GM23338 (cell line): ENCODE measurements around the gene TNFAIP1. TPM values are rescaled to one million over a fixed set of nuclear protein-coding genes. Genes with fewer than 3 reads are reported as not detected.

Experiments used
- ATAC-seq: fragments of 200-7000 bp; cut with Tn5 transposase; 3 replicates; pipeline ENCODE4 v1.9.1; 2020
- DNase-seq: peaks from one replicate; pipeline ENCODE4 v3.0.0-alpha.2; 2015; ENCODE audit warnings: low spot score
- H2AFZ ChIP-seq: fragments of 200-600 bp; sonication (generic); 2 replicates; pipeline ENCODE4 v1.8.0; 2016; ENCODE audit warnings: antibody characterized with exemption, mild to moderate bottlenecking, moderate library complexity
- H3F3A ChIP-seq: fragments of 200-600 bp; sonication (generic); replicated peaks from 2 replicates; pipeline ENCODE4 v1.8.0; 2017; ENCODE audit warnings: antibody characterized with exemption, mixed run types, low read depth
- H3K27ac ChIP-seq: fragments of 200-600 bp; sonication (generic); 2 replicates; pipeline ENCODE4 v1.6.1; 2016; ENCODE audit warnings: low read depth
- H3K27me3 ChIP-seq: fragments of 200-600 bp; sonication (generic); 2 replicates; pipeline ENCODE4 v1.8.0; 2016; ENCODE audit warnings: mild to moderate bottlenecking, mixed run types, moderate library complexity; ENCODE audit not compliant: insufficient read depth
- H3K36me3 ChIP-seq: fragments of 200-600 bp; sonication (generic); 2 replicates; pipeline ENCODE4 v1.8.0; 2016; ENCODE audit warnings: mild to moderate bottlenecking; ENCODE audit not compliant: insufficient read depth
- H3K4me1 ChIP-seq: fragments of 200-600 bp; sonication (generic); 2 replicates; pipeline ENCODE4 v1.8.0; 2016; ENCODE audit warnings: mild to moderate bottlenecking, moderate library complexity; ENCODE audit not compliant: insufficient read depth
- H3K4me2 ChIP-seq: fragments of 200-600 bp; sonication (generic); 2 replicates; pipeline ENCODE4 v1.7.1; 2017; ENCODE audit warnings: mixed run types
- H3K4me3 ChIP-seq: fragments of 200-600 bp; sonication (generic); 2 replicates; pipeline ENCODE4 v1.6.1; 2016; ENCODE audit warnings: mixed run types
- H3K79me2 ChIP-seq: fragments of 200-600 bp; sonication (generic); replicated peaks from 2 replicates; pipeline ENCODE4 v1.8.0; 2017; ENCODE audit warnings: mild to moderate bottlenecking; ENCODE audit not compliant: insufficient read depth
- H3K9me2 ChIP-seq: fragments of 200-600 bp; sonication (generic); 2 replicates; pipeline ENCODE4 v1.8.0; 2017; ENCODE audit not compliant: insufficient read depth
- H4K20me1 ChIP-seq: fragments of 200-600 bp; sonication (generic); replicated peaks from 2 replicates; pipeline ENCODE4 v1.8.0; 2017; ENCODE audit warnings: mild to moderate bottlenecking; ENCODE audit not compliant: insufficient read depth
- H3K27ac Mint-ChIP-seq: 2 replicates; pipeline ENCODE4 v1.8.0; 2020; ENCODE audit warnings: inconsistent platforms, mild to moderate bottlenecking, moderate library complexity, mixed read lengths
- H3K27me3 Mint-ChIP-seq: 3 replicates; pipeline ENCODE4 v1.8.0; 2022; ENCODE audit warnings: low read depth, mild to moderate bottlenecking, moderate library complexity, mixed read lengths, inconsistent platforms; ENCODE audit not compliant: insufficient read depth, poor library complexity
- H3K36me3 Mint-ChIP-seq: 3 replicates; pipeline ENCODE4 v1.8.0; 2021; ENCODE audit warnings: low read depth, mild to moderate bottlenecking, inconsistent platforms, moderate library complexity, mixed read lengths
- H3K4me1 Mint-ChIP-seq: 3 replicates; pipeline ENCODE4 v1.8.0; 2020; ENCODE audit warnings: mild to moderate bottlenecking, inconsistent platforms, mixed read lengths
- H3K4me3 Mint-ChIP-seq: 3 replicates; pipeline ENCODE4 v1.8.0; 2021; ENCODE audit warnings: moderate library complexity, mild to moderate bottlenecking, inconsistent platforms, mixed read lengths
- H3K9me3 Mint-ChIP-seq: 3 replicates; pipeline ENCODE4 v1.8.0; 2020; ENCODE audit warnings: moderate library complexity, mild to moderate bottlenecking, inconsistent platforms, mixed read lengths
- CREB1 ChIP-seq: fragments of 250-450 bp; sonication (Bioruptor Pico); IDR thresholded peaks from 2 replicates; pipeline ENCODE4 v1.5.0; 2020; ENCODE audit warnings: low read depth, mild to moderate bottlenecking, moderate library complexity
- CTCF ChIP-seq, 2 experiments: fragments of 200-600 bp in 1 of 2; sonication (generic) in 1 of 2; conservative IDR thresholded peaks; 2 replicates each; pipeline versions ENCODE4 v1.5.1 to v1.6.1; 2016 to 2017; ENCODE audit warnings: antibody characterized with exemption in 2 of 2, low read depth in 2 of 2, mild to moderate bottlenecking in 2 of 2, moderate library complexity in 1 of 2
- ETS1 ChIP-seq: IDR thresholded peaks from 2 replicates; pipeline ENCODE4 v1.6.1; 2016; ENCODE audit warnings: antibody characterized with exemption
- EZH2 ChIP-seq: fragments of 200-600 bp; sonication (generic); IDR thresholded peaks from one replicate; pipeline ENCODE4 v1.8.0; 2017; ENCODE audit warnings: antibody characterized with exemption, mild to moderate bottlenecking, low read depth; ENCODE audit not compliant: unreplicated experiment
- EZH2phosphoT487 ChIP-seq: fragments of 200-600 bp; sonication (generic); IDR thresholded peaks from one replicate; pipeline ENCODE4 v1.8.1; 2018; ENCODE audit warnings: antibody characterized with exemption; ENCODE audit not compliant: unreplicated experiment
- JUNB ChIP-seq: IDR thresholded peaks from one replicate; pipeline ENCODE4 v1.6.1; 2016; ENCODE audit warnings: antibody characterized with exemption; ENCODE audit not compliant: unreplicated experiment
- NANOG ChIP-seq: IDR thresholded peaks from 2 replicates; pipeline ENCODE4 v1.6.1; 2016; ENCODE audit warnings: antibody characterized with exemption, borderline replicate concordance
- POLR2AphosphoS5 ChIP-seq: IDR thresholded peaks from 2 replicates; pipeline ENCODE4 v1.6.1; 2016; ENCODE audit warnings: antibody characterized with exemption, low read depth
- REST ChIP-seq: IDR thresholded peaks from one replicate; pipeline ENCODE4 v1.6.1; 2018; ENCODE audit warnings: antibody characterized with exemption; ENCODE audit not compliant: unreplicated experiment
- STAT1 ChIP-seq: IDR thresholded peaks from one replicate; pipeline ENCODE4 v1.6.1; 2016; ENCODE audit warnings: antibody characterized with exemption; ENCODE audit not compliant: unreplicated experiment
- ZNF114 ChIP-seq: fragments of 250-450 bp; sonication (Bioruptor Pico); IDR thresholded peaks from 2 replicates; pipeline ENCODE4 v1.5.0; 2020; ENCODE audit warnings: mild to moderate bottlenecking, moderate library complexity
- ZNF331 ChIP-seq: fragments of 250-450 bp; sonication (Bioruptor Pico); IDR thresholded peaks from 2 replicates; pipeline ENCODE4 v1.5.0; 2020; ENCODE audit warnings: low read depth, mild to moderate bottlenecking, moderate library complexity
- ZNF462 ChIP-seq: fragments of 250-450 bp; sonication (Bioruptor Pico); IDR thresholded peaks from 2 replicates; pipeline ENCODE4 v1.5.0; 2020; ENCODE audit warnings: mild to moderate bottlenecking, moderate library complexity
- polyA plus RNA-seq: library from polyadenylated mRNA; unstranded; fragments of >200 nt; fragmentation: Nextera tagmentation; extraction: Ambion mirVana; gene quantifications from 2 replicates; pipeline ENCODE4 v1.2.1, GENCODE V29; 2016
- total RNA-seq: library from RNA; depleted of rRNA; stranded (reverse); fragments of >200 nt; shearing (Covaris generic); gene quantifications from 2 replicates; pipeline ENCODE4 v1.2.3, GENCODE V29; 2014

Gene TNFAIP1
- total and polyA plus RNA-seq, 2 experiments from 2014 or later: 6.3 to 13.1 TPM

- Histone ChIP-seq H3K9me2 (no peaks in the 10 kb centered on the region), H3K36me3 (no peaks in the 10 kb centered on the region), H3K4me2 (peak within 1 kb of the TSS; percentile 73), H4K20me1 (peaks cover 13% of the 10 kb centered on the region; the same call in 1 of the 2 replicates), H2AFZ (peak within 1 kb of the TSS; percentile 72), H3K27ac (0 out of 2 replicates have a peak within 1 kb of the TSS, but pooled peaks have one; percentile 20), H3F3A (no peaks in the 10 kb centered on the region; the same call in 1 of the 2 replicates), H3K79me2 (no peaks in the 10 kb centered on the region), H3K4me3 (peak within 1 kb of the TSS; percentile 39), H3K27me3 (peaks cover 22% of the 10 kb centered on the region), H3K4me1 (peaks cover 9% of the 10 kb centered on the region; the same call in 1 of the 2 replicates)
- Mint-ChIP-seq H3K4me1 (peaks cover 21% of the 10 kb centered on the region), H3K27me3 (peaks cover 37% of the 10 kb centered on the region), H3K36me3 (no peaks in the 10 kb centered on the region), H3K27ac (peak within 1 kb of the TSS; percentile 67), H3K9me3 (no peaks in the 10 kb centered on the region), H3K4me3 (peak within 1 kb of the TSS; percentile 69)
- peak; percentile 82 for DNase-seq
- ATAC-seq: peak; percentile 23
- TF ChIP-seq ZNF331: no peak
- no peak for TF ChIP-seq EZH2
- no peak for TF ChIP-seq NANOG
- TF ChIP-seq STAT1: no peak
- no peak for TF ChIP-seq ZNF114 (CRISPR knock-in tag)
- no peak for TF ChIP-seq ETS1
- no peak for TF ChIP-seq POLR2AphosphoS5
- no peak for TF ChIP-seq EZH2phosphoT487
- no peak for TF ChIP-seq JUNB
- no peak for TF ChIP-seq CREB1
- TF ChIP-seq ZNF462 (CRISPR knock-in tag): no peak
- TF ChIP-seq CTCF (conservative IDR thresholded peaks at IDR 0.05; ENCODE audit: low read depth in 2 of 2): no peak; a peak in 1 of 4 replicates
- no peak for TF ChIP-seq REST
Observed at GRCh38 chr17:28370035-28370743, 34.6 kb downstream of the TNFAIP1 start, which contains the start of gene VTN. TSS of gene VTN (minus strand) at chr17:28370307. CDS start at chr17:28370203, 104 bp downstream.
